ENCODE measurements around the gene CEP295NL.

DNA sequence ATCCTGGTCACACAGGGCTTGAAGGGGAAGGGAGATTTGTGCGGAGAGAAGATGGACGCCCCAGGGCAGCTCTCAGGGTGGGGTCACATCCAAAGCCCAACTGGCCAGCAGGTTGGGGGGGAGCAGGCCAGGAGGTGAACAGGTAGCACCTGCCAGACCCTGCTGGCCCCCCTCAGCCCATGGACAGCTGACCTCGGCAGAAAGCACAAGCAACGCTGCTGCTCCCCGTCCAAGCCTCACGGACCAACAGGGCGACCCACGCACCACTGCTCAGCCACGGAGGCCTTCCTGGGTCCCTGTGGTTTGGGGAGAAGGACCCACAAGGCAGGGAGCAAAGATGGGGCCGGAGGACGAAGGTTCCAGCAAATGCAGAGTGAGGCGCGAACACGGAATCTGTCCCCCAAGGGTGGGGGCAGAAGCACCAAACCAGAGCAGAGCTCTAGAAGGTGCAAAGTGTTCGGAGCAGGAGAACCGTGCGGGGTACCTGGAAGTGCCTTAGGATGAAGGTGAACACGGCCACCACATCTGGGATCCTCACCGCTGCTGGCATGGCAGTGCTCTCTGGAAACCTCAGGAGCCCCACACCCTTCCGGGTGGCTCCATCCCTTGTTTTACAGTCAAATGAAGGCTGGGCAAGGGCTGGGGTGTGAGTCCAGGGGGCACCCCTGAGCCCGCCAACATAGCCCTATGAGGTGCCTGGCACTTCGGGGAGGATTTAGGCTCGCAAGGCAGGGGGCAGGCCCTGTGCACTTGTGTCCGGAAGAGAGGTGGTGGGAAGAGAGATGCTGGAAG is 17.9 kb downstream of the CEP295NL start:
- TF ChIP-seq, protein P1, sequence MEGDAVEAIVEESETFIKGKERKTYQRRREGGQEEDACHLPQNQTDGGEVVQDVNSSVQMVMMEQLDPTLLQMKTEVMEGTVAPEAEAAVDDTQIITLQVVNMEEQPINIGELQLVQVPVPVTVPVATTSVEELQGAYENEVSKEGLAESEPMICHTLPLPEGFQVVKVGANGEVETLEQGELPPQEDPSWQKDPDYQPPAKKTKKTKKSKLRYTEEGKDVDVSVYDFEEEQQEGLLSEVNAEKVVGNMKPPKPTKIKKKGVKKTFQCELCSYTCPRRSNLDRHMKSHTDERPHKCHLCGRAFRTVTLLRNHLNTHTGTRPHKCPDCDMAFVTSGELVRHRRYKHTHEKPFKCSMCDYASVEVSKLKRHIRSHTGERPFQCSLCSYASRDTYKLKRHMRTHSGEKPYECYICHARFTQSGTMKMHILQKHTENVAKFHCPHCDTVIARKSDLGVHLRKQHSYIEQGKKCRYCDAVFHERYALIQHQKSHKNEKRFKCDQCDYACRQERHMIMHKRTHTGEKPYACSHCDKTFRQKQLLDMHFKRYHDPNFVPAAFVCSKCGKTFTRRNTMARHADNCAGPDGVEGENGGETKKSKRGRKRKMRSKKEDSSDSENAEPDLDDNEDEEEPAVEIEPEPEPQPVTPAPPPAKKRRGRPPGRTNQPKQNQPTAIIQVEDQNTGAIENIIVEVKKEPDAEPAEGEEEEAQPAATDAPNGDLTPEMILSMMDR (IDR thresholded peaks at IDR 0.05; ENCODE audit: insufficient read depth, low read depth, low read length) = no peak
- TF ChIP-seq EZH2 (IDR thresholded peaks at IDR 0.05; ENCODE audit: insufficient read depth, low read length) = no peak
